Measurements from ENCODE around the gene RNH1. TPM values are rescaled to one million over a fixed set of nuclear protein-coding genes. Genes with fewer than 3 reads are reported as not detected.
A peak's percentile ranks its signal among the peaks of the same experiment; 100 is the strongest.

Gene RNH1
- polyA plus RNA-seq, 3 donors = 381 to 445 (median 443) TPM

GRCh38 chr11:553988-554340, 46.9 kb upstream of the RNH1 start:
- no peak overlapping the region for H3K4me3 ChIP-seq (replicated peaks in 1 of 3; ENCODE audit: low read depth in 2 of 3, low read length in 3 of 3)

DNA sequence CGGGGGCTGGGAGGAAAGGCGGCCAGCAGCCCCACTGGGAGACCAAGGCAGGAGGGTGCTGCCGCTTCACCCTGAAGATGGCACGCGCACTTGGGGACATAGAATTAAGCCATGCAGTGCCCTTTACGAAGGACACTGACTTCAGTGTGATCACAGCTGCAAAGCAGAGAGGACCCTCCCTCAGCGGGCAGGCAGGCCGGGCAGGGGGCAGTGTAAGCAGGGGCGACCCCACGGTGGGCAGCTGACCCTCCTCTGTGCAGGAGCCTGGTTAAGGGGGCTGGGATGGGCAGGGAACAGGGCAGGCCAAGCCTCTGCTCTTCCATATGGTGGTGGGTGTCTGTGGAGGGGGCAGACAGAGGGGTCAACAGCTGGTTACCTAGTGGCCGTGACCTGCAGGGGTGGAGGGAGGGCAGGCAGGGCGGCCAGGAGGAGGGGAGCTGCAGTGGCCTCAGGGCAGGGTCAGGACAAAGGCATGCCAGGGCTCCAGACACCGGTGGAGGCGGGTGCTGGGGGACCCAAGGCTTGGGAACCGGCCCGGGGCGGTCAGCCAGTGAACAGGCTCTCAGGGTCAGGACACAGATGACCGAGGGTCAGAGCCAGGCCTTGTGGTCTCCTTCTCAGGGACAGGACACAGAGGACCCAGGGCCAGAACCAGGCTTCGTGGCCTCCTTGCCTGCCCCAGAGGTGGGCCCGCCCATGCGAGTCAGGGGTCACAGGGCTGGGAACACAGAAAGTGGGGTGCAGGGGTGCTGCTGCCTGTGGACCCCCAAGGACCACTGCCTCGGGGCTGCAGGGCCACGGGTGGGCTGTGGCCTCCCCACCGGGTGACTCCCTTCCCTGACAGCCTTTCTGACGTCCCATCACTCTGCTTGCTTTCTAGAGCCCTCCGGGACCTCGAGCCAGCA, 46.3 kb upstream of the RNH1 start:
- H3K4me3 ChIP-seq (replicated peaks in 1 of 3; ENCODE audit: low read depth in 2 of 3, low read length in 3 of 3) = no peak overlapping the region
- no peak overlapping the region for H3K27ac Mint-ChIP-seq
- intact Hi-C loops (cut with micrococcal nuclease) = loop anchor here in 1 of 2 donors (2.0 kb wide), 1 partner anchor 169 kb away; no protein-coding TSS in a partner anchor
- peaks cover 0 to 10% (median 0%) of the 10 kb centered on the region in 7 donors for H3K9me3 Mint-ChIP-seq
- H3K4me3 Mint-ChIP-seq = peak overlapping the region in 1 of 2 donors; percentile 21
- no peak overlapping the region for H3K27ac ChIP-seq (ENCODE audit: low read depth in 1 of 2, low read length in 2 of 2)
- H3K27me3 Mint-ChIP-seq (ENCODE audit: low read depth in 3 of 3) = peaks cover 25 to 58% (median 38%) of the 10 kb centered on the region in 3 donors
- TF ChIP-seq, protein P1, sequence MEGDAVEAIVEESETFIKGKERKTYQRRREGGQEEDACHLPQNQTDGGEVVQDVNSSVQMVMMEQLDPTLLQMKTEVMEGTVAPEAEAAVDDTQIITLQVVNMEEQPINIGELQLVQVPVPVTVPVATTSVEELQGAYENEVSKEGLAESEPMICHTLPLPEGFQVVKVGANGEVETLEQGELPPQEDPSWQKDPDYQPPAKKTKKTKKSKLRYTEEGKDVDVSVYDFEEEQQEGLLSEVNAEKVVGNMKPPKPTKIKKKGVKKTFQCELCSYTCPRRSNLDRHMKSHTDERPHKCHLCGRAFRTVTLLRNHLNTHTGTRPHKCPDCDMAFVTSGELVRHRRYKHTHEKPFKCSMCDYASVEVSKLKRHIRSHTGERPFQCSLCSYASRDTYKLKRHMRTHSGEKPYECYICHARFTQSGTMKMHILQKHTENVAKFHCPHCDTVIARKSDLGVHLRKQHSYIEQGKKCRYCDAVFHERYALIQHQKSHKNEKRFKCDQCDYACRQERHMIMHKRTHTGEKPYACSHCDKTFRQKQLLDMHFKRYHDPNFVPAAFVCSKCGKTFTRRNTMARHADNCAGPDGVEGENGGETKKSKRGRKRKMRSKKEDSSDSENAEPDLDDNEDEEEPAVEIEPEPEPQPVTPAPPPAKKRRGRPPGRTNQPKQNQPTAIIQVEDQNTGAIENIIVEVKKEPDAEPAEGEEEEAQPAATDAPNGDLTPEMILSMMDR (IDR thresholded peaks at IDR 0.05) = no peak
- H3K27me3 ChIP-seq (ENCODE audit: control insufficient read depth in 2 of 2, insufficient read depth in 2 of 2, low read length in 2 of 2) = peaks cover 4 to 46% of the 10 kb centered on the region in 2 donors
- no peak for DNase-seq
- 93% methylated on average over 21 of the region's 27 CpGs for WGBS (ENCODE audit: insufficient coverage)
- H3K4me1 Mint-ChIP-seq = peaks cover 4% of the 10 kb centered on the region
- no peaks in the 10 kb centered on the region for H4K20me1 ChIP-seq (ENCODE audit: insufficient read depth, low read length)
- H3K79me2 ChIP-seq (ENCODE audit: insufficient read depth, low read length) = no peaks in the 10 kb centered on the region
- H3K4me1 ChIP-seq (ENCODE audit: control insufficient read depth in 1 of 2, insufficient read depth in 2 of 2, low read length in 2 of 2) = peaks cover 2 to 19% of the 10 kb centered on the region in 2 donors
- no peak overlapping the region for H3K4me2 ChIP-seq (replicated peaks; ENCODE audit: extremely low read depth, low read length, poor library complexity, severe bottlenecking)
- no peak overlapping the region for H2AFZ ChIP-seq (ENCODE audit: insufficient read depth, low read depth, low read length, poor library complexity, severe bottlenecking)
- peaks cover 0 to 8% of the 10 kb centered on the region in 2 donors for H3K9me3 ChIP-seq (replicated peaks in 1 of 2; ENCODE audit: control insufficient read depth in 1 of 2, insufficient read depth in 1 of 2, low read length in 2 of 2)
- no peaks in the 10 kb centered on the region for H3K36me3 ChIP-seq (replicated peaks in 1 of 2; ENCODE audit: control insufficient read depth in 1 of 2, insufficient read depth in 2 of 2, low read length in 2 of 2)
- peaks cover 0 to 2% of the 10 kb centered on the region in 2 donors for H3K36me3 Mint-ChIP-seq
- H3K9ac ChIP-seq (ENCODE audit: insufficient read depth, low read length, poor library complexity, severe bottlenecking) = no peak overlapping the region

More at GRCh38 chr11:553988-554340, 46.9 kb upstream of the RNH1 start:
- 70% methylated on average over 10 of the region's 11 CpGs for WGBS (ENCODE audit: insufficient coverage)
- intact Hi-C loops (cut with micrococcal nuclease) = loop anchor here in 1 of 2 donors (2.0 kb wide), 1 partner anchor 169 kb away; no protein-coding TSS in a partner anchor
- H3K27me3 ChIP-seq (ENCODE audit: control insufficient read depth in 2 of 2, insufficient read depth in 2 of 2, low read length in 2 of 2) = peaks cover 4 to 53% of the 10 kb centered on the region in 2 donors
- TF ChIP-seq, protein P1 (IDR thresholded peaks at IDR 0.05) = no peak
- H3K36me3 ChIP-seq (replicated peaks in 1 of 2; ENCODE audit: control insufficient read depth in 1 of 2, insufficient read depth in 2 of 2, low read length in 2 of 2) = no peaks in the 10 kb centered on the region
- no peak overlapping the region for H3K4me2 ChIP-seq (replicated peaks; ENCODE audit: extremely low read depth, low read length, poor library complexity, severe bottlenecking)
- H3K9me3 ChIP-seq (replicated peaks in 1 of 2; ENCODE audit: control insufficient read depth in 1 of 2, insufficient read depth in 1 of 2, low read length in 2 of 2) = peaks cover 0 to 8% of the 10 kb centered on the region in 2 donors
- no peak overlapping the region for H3K27ac Mint-ChIP-seq
- no peaks in the 10 kb centered on the region for H3K79me2 ChIP-seq (ENCODE audit: insufficient read depth, low read length)
- no peak overlapping the region for H2AFZ ChIP-seq (ENCODE audit: insufficient read depth, low read depth, low read length, poor library complexity, severe bottlenecking)
- no peak overlapping the region for H3K27ac ChIP-seq (ENCODE audit: low read depth in 1 of 2, low read length in 2 of 2)
- H4K20me1 ChIP-seq (ENCODE audit: insufficient read depth, low read length) = no peaks in the 10 kb centered on the region
- peaks cover 0 to 2% of the 10 kb centered on the region in 2 donors for H3K36me3 Mint-ChIP-seq
- peaks cover 4% of the 10 kb centered on the region for H3K4me1 Mint-ChIP-seq
- H3K9me3 Mint-ChIP-seq = peaks cover 0 to 10% (median 2%) of the 10 kb centered on the region in 7 donors
- DNase-seq = no peak
- H3K27me3 Mint-ChIP-seq (ENCODE audit: low read depth in 3 of 3) = peaks cover 29 to 64% (median 44%) of the 10 kb centered on the region in 3 donors
- no peak overlapping the region for H3K9ac ChIP-seq (ENCODE audit: insufficient read depth, low read length, poor library complexity, severe bottlenecking)
- no peak overlapping the region for H3K4me3 Mint-ChIP-seq
- H3K4me1 ChIP-seq (ENCODE audit: control insufficient read depth in 1 of 2, insufficient read depth in 2 of 2, low read length in 2 of 2) = peaks cover 2 to 19% of the 10 kb centered on the region in 2 donors

Data from CD14-positive monocyte (primary cell).